ENCODE data around the gene EFHB.
"Not testable (repeated sequence)": the region's sequence is repeated elsewhere in the genome, so short reads cannot be mapped to it uniquely, and the experiment has no call there.

DNA sequence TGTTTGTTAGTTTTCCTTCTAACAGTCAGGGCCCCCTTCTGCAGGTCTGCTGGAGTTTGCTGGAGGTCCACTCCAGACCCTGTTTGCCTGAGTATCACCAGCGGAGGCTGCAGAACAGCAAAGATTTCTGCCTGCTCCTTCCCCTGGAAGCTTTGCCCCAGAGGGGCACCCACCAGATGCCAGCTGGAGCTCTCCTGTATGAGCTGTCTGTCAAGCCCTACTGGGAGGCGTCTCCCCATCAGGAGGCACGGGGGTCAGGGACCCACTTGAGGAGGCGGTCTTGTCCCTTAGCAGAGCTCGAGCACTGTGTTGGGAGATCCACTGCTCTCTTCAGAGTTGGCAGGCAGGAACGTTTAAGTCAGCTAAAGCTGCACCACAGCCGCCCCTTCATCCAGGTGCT, 87.4 kb downstream of the EFHB start:
- not testable (repeated sequence) for TF ChIP-seq POLR2A, POLR2AphosphoS5 (IDR thresholded peaks at IDR 0.05)
